ENCODE results near the gene PDE3A. TPM values are rescaled to one million over a fixed set of nuclear protein-coding genes. Genes with fewer than 3 reads are reported as not detected.
A peak's percentile ranks its signal among the peaks of the same experiment; 100 is the strongest.

Gene PDE3A
- total RNA-seq, 1 experiment from 2014 or later = 0.80 TPM

- Histone ChIP-seq H3K36me3 (ENCODE audit: insufficient read depth, low read length, poor library complexity, severe bottlenecking) (no peaks in the 10 kb centered on the region), H3K4me3 (ENCODE audit: low read depth, low read length, poor library complexity, severe bottlenecking) (no peak overlapping the region), H3K9me3 (ENCODE audit: low read depth, low read length, poor library complexity, severe bottlenecking) (no peaks in the 10 kb centered on the region), H3K4me1 (ENCODE audit: insufficient read depth, low read length, poor library complexity, severe bottlenecking) (no peaks in the 10 kb centered on the region), H3K27ac (ENCODE audit: low read depth, low read length, poor library complexity, severe bottlenecking) (no peak overlapping the region), H3K27me3 (replicated peaks; ENCODE audit: insufficient read depth, low read depth, low read length, poor library complexity) (no peaks in the 10 kb centered on the region)
- POLR2A ChIA-PET (ENCODE audit: low non-redundant PET) = no interaction called here
- CTCF ChIA-PET = no interaction called here
- intact Hi-C loops (cut with micrococcal nuclease; ENCODE audit: unreplicated experiment) = loop anchor here (5.0 kb wide), 1 partner anchor 136 kb away; no protein-coding TSS in a partner anchor
- 0 out of 2 replicates have a peak, but pooled peaks have one; percentile 26 for TF ChIP-seq CTCF (conservative IDR thresholded peaks at IDR 0.05; ENCODE audit: low read depth, low read length)
- TF ChIP-seq EZH2 (IDR thresholded peaks at IDR 0.05; ENCODE audit: borderline replicate concordance, low read depth, low read length, poor library complexity, severe bottlenecking) = no peak
- no TSS peak for BruUV-seq (replicated peaks)
- peak; percentile 34 for DNase-seq (ENCODE audit: low spot score)
Measured at GRCh38 chr12:20486233-20486632, 117.9 kb downstream of the PDE3A start.

- Histone ChIP-seq H3K9me3 (ENCODE audit: low read depth, low read length, poor library complexity, severe bottlenecking) (no peaks in the 10 kb centered on the region), H3K4me3 (ENCODE audit: low read depth, low read length, poor library complexity, severe bottlenecking) (no peak overlapping the region), H3K4me1 (ENCODE audit: insufficient read depth, low read length, poor library complexity, severe bottlenecking) (no peaks in the 10 kb centered on the region), H3K36me3 (ENCODE audit: insufficient read depth, low read length, poor library complexity, severe bottlenecking) (no peaks in the 10 kb centered on the region), H3K27ac (ENCODE audit: low read depth, low read length, poor library complexity, severe bottlenecking) (no peak overlapping the region), H3K27me3 (replicated peaks; ENCODE audit: insufficient read depth, low read depth, low read length, poor library complexity) (no peaks in the 10 kb centered on the region)
- TF ChIP-seq EZH2 (IDR thresholded peaks at IDR 0.05; ENCODE audit: borderline replicate concordance, low read depth, low read length, poor library complexity, severe bottlenecking) = no peak
- no peak for TF ChIP-seq CTCF (conservative IDR thresholded peaks at IDR 0.05; ENCODE audit: low read depth, low read length)
- ChIA-PET CTCF (no interaction called here), POLR2A (ENCODE audit: low non-redundant PET) (no interaction called here)
- DNase-seq (ENCODE audit: low spot score) = no peak
- BruUV-seq (replicated peaks) = no TSS peak
- intact Hi-C loops (cut with micrococcal nuclease; ENCODE audit: unreplicated experiment) = loop anchor here (5.0 kb wide), 1 partner anchor 135 kb away; no protein-coding TSS in a partner anchor
Measured at GRCh38 chr12:20487519-20487918, 119.2 kb downstream of the PDE3A start.

- no TSS peak for BruUV-seq (replicated peaks)
- intact Hi-C loops (cut with micrococcal nuclease; ENCODE audit: unreplicated experiment) = loop anchor here (5.0 kb wide), 1 partner anchor 133 kb away; no protein-coding TSS in a partner anchor
- TF ChIP-seq EZH2 (IDR thresholded peaks at IDR 0.05; ENCODE audit: borderline replicate concordance, low read depth, low read length, poor library complexity, severe bottlenecking) = no peak
- no peak for TF ChIP-seq CTCF (conservative IDR thresholded peaks at IDR 0.05; ENCODE audit: low read depth, low read length)
- no peak overlapping the region for H3K27ac ChIP-seq (ENCODE audit: low read depth, low read length, poor library complexity, severe bottlenecking)
- ChIA-PET CTCF (no interaction called here), POLR2A (ENCODE audit: low non-redundant PET) (no interaction called here)
- H3K9me3 ChIP-seq (ENCODE audit: low read depth, low read length, poor library complexity, severe bottlenecking) = no peaks in the 10 kb centered on the region
- no peaks in the 10 kb centered on the region for H3K4me1 ChIP-seq (ENCODE audit: insufficient read depth, low read length, poor library complexity, severe bottlenecking)
- no peak overlapping the region for H3K4me3 ChIP-seq (ENCODE audit: low read depth, low read length, poor library complexity, severe bottlenecking)
- H3K27me3 ChIP-seq (replicated peaks; ENCODE audit: insufficient read depth, low read depth, low read length, poor library complexity) = no peaks in the 10 kb centered on the region
- no peaks in the 10 kb centered on the region for H3K36me3 ChIP-seq (ENCODE audit: insufficient read depth, low read length, poor library complexity, severe bottlenecking)
- DNase-seq (ENCODE audit: low spot score) = no peak
Measured at GRCh38 chr12:20489645-20490044, 121.3 kb downstream of the PDE3A start.
